ENCODE data around the gene DDC. TPM values are rescaled to one million over a fixed set of nuclear protein-coding genes. Genes with fewer than 3 reads are reported as not detected.
"Not testable (repeated sequence)": the region's sequence is repeated elsewhere in the genome, so short reads cannot be mapped to it uniquely, and the experiment has no call there.

The DDC gene
- total RNA-seq, 2 donors from 2014 or later: 85.4 to 90.2 TPM

DNA sequence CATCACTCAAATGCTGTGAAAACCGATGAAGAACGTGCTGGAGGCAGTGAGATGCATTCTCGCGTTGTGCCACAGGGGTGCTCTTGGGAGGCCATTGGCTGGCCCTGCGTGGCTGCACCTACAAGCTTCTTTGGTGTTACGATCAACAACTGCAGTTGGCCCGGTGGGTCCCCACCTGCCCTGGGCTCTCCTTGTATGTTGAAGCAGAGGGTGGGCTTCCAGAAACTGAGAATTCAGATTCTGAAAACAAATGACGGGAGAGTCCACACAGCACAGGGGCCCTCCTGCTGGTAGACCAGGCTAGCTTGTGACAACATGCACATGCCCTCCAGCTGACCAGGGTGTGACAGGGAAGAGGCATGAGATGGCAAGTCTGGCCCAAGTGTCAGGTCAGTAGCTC, 23.7 kb upstream of the DDC start:
- Histone ChIP-seq H3K27me3 (no peaks in the 10 kb centered on the region), H3K27ac (no peak overlapping the region), H3K4me3 (no peak overlapping the region), H3K4me1 (no peaks in the 10 kb centered on the region), H3K9ac (ENCODE audit: low read depth in 2 of 2, low read length in 2 of 2) (no peak overlapping the region), H3K9me3 (no peaks in the 10 kb centered on the region), H3K36me3 (no peaks in the 10 kb centered on the region)
- intact Hi-C loops (cut with DNase I): no loop called here
- no peak for DNase-seq
- TF ChIP-seq, protein P1, sequence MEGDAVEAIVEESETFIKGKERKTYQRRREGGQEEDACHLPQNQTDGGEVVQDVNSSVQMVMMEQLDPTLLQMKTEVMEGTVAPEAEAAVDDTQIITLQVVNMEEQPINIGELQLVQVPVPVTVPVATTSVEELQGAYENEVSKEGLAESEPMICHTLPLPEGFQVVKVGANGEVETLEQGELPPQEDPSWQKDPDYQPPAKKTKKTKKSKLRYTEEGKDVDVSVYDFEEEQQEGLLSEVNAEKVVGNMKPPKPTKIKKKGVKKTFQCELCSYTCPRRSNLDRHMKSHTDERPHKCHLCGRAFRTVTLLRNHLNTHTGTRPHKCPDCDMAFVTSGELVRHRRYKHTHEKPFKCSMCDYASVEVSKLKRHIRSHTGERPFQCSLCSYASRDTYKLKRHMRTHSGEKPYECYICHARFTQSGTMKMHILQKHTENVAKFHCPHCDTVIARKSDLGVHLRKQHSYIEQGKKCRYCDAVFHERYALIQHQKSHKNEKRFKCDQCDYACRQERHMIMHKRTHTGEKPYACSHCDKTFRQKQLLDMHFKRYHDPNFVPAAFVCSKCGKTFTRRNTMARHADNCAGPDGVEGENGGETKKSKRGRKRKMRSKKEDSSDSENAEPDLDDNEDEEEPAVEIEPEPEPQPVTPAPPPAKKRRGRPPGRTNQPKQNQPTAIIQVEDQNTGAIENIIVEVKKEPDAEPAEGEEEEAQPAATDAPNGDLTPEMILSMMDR (IDR thresholded peaks at IDR 0.05): no peak

DNA sequence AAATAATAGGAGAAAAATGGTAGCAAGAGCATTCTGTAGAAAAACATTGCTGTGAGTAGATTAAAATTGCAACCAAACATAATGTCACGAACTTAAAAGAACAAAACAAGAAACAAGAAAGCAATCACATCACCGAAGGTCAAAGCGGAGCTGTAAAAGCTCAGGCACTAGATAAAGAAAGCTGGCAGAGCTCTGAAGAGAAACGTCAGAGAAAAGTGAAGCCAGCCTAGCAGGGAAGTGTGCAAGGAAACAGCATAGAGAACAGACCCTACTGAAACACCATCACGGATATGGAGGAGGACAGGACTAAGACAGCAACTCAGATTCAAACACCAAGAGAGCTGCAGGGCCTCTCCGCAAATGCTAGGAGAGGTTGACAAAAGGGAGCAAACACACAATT, 22.5 kb upstream of the DDC start:
- intact Hi-C loops (cut with DNase I): no loop called here
- H3K9ac ChIP-seq (ENCODE audit: low read depth in 2 of 2, low read length in 2 of 2): no peak overlapping the region

DNA sequence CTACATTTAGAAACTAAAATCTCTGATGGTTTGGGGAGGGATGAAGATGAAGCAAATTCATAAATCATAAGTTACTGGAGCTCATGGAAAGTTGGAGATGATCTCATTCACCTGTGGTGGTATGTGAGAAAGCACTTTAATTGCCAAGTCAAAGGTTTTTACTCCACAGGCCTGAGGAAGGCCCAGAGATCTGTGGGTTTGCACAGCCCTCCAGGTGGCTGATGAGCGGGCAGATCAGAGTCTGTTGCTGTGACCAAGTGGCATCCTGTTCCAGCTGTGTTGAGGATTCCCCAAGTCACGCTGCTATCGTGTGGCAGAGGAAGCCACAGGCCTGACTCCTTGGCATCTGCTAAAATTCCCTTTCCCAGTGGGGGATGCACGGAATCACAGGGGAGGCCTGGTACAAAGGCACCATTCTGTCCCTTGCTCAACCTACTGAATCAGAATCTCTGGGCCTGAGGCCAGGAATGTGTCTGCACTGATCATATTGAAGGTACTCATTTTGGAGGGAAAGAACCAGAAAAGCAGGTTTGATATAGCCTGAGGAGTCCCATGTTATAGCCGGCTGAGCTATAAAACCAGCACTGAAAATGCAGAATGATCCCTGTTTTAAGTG, 19.7 kb upstream of the DDC start:
- H3K9me3 ChIP-seq: no peaks in the 10 kb centered on the region
- H3K36me3 ChIP-seq: no peaks in the 10 kb centered on the region
- H3K27me3 ChIP-seq: no peaks in the 10 kb centered on the region
- TF ChIP-seq, protein P1 (IDR thresholded peaks at IDR 0.05): no peak
- H3K4me1 ChIP-seq: no peaks in the 10 kb centered on the region
- no peak for DNase-seq
- H3K27ac ChIP-seq: no peak overlapping the region
- intact Hi-C loops (cut with DNase I): no loop called here
- no peak overlapping the region for H3K9ac ChIP-seq (ENCODE audit: low read depth in 2 of 2, low read length in 2 of 2)
- no peak overlapping the region for H3K4me3 ChIP-seq

More for the DNA sequence above, 22.5 kb upstream of the DDC start:
- no peaks in the 10 kb centered on the region for H3K9me3 ChIP-seq
- no peak overlapping the region for H3K27ac ChIP-seq
- no peaks in the 10 kb centered on the region for H3K36me3 ChIP-seq
- H3K4me3 ChIP-seq: no peak overlapping the region
- DNase-seq: no peak
- TF ChIP-seq, protein P1 (IDR thresholded peaks at IDR 0.05): no peak
- no peaks in the 10 kb centered on the region for H3K4me1 ChIP-seq
- H3K27me3 ChIP-seq: no peaks in the 10 kb centered on the region

DNA sequence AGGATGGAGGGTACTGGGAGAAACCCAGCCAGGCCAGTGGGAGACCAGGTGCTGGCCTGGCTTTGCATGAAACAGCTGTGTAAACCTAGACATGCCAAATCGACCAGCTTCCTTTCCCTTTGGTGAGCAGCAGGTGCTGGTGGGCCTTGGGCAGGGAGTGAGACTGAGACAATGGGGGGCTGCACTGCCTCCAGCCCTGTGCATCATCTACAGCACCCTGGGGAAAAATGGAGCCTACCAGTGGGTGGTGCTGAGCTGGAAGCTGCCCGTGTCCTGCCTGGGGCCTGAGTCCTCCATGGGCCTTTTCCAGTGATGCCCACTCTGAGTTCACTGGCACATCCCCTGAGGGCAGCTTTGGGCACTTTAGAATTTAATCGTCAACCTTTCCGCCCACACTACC, 19.2 kb upstream of the DDC start:
- Histone ChIP-seq H3K27me3 (no peaks in the 10 kb centered on the region), H3K36me3 (no peaks in the 10 kb centered on the region), H3K4me1 (no peaks in the 10 kb centered on the region), H3K27ac (no peak overlapping the region), H3K4me3 (no peak overlapping the region), H3K9ac (ENCODE audit: low read depth in 2 of 2, low read length in 2 of 2) (no peak overlapping the region), H3K9me3 (no peaks in the 10 kb centered on the region)
- TF ChIP-seq, protein P1 (IDR thresholded peaks at IDR 0.05): no peak
- intact Hi-C loops (cut with DNase I): no loop called here
- DNase-seq: no peak

DNA sequence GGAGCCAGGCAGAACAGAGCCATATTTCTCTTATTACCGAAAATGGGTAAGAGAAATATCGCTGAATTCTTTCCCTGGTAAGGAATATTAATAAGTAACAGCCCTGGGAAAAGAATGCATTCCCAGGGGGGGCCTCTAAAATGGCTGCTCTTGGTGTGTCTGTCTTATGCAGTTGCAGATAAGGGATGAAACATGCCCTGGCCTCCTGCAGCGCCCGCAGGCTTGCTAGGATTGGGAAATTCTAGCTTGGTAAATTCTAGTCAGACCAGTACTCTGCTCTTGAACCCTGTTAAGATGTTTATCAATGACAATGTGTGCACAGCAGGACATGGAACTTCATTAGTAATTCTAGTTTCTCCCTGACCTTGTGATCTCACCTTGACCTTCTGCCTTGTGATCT, 18.1 kb upstream of the DDC start:
- H3K9ac ChIP-seq (ENCODE audit: low read depth in 2 of 2, low read length in 2 of 2); H3K36me3 ChIP-seq; H3K9me3 ChIP-seq; H3K27ac ChIP-seq; H3K27me3 ChIP-seq; H3K4me1 ChIP-seq; DNase-seq; H3K4me3 ChIP-seq; intact Hi-C loops (cut with DNase I): not testable (repeated sequence)

DNA sequence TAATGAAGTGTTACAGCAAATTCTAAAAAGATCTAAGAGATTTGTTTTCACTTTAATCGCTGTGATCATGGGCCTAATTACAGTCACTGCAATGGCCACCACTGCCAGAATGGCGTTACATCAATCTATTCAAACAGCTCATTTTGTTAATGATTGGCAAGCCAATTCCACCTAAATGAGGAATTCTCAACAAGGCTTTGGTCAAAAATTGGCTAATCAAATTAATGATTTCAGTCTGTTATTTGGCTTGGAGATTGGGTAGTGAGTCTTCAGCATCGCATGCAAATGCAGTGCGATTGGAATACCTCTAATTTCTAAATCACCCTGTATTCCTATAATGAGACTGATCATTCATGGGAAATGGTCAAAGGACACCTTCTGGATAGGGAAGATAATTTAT, 17.1 kb upstream of the DDC start:
- H3K36me3 ChIP-seq; intact Hi-C loops (cut with DNase I); H3K9ac ChIP-seq (ENCODE audit: low read depth in 2 of 2, low read length in 2 of 2); H3K9me3 ChIP-seq; DNase-seq; H3K4me1 ChIP-seq; H3K4me3 ChIP-seq; H3K27ac ChIP-seq; H3K27me3 ChIP-seq: not testable (repeated sequence)

DNA sequence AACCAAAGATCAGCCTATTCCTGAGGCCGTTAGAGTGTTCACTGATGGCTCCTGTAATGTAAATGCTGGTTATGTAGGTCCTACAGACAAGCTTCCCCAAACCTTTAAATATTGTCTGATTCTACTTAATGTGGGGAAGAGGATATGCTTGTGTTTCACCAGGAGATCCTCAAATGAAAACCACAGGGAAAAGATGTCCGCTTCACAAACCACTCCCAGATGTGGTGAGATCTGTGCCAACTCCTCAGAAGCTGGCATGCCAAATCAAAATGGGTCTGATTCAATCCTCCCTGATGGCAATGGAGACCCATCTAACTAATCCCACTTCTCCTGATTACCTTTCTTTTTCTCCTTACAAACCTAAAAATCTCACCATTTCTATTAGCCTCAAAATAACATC, 15.5 kb upstream of the DDC start:
- intact Hi-C loops (cut with DNase I); H3K4me1 ChIP-seq; DNase-seq; H3K36me3 ChIP-seq; H3K27me3 ChIP-seq; H3K27ac ChIP-seq; H3K9ac ChIP-seq (ENCODE audit: low read depth in 2 of 2, low read length in 2 of 2); H3K9me3 ChIP-seq; H3K4me3 ChIP-seq: not testable (repeated sequence)

All from colonic mucosa (tissue), 4 donors.